NCI-H82 treated with DMSO at 0.1 percent for 48 hours (cell line): ENCODE results near the gene IRX2.

ENCODE experiments used
- DNase-seq: peaks from one replicate; lab custom pipeline; 2025; ENCODE audit not compliant: unreplicated experiment; lab: John Stamatoyannopoulos, UW

Gene IRX2

GRCh38 chr5:2756211-2757152 is 5.0 kb upstream of the IRX2 start:
- DNase-seq = no peak

GRCh38 chr5:2755681-2756171 is 4.2 kb upstream of the IRX2 start:
- no peak for DNase-seq

GRCh38 chr5:2755076-2755680 is 3.7 kb upstream of the IRX2 start:
- no peak for DNase-seq

GRCh38 chr5:2754581-2755075 is 3.2 kb upstream of the IRX2 start:
- no peak for DNase-seq

GRCh38 chr5:2753452-2754420 is 2.3 kb upstream of the IRX2 start:
- DNase-seq = no peak

GRCh38 chr5:2752821-2753439 is 1.5 kb upstream of the IRX2 start:
- DNase-seq = no peak

GRCh38 chr5:2752059-2752820 is 763 bp upstream of the IRX2 start:
- DNase-seq = no peak

- DNase-seq = no peak
These were observed 566 bp downstream of the IRX2 start for GRCh38 chr5:2750758-2751464.

- DNase-seq = no peak
These were observed 1.3 kb downstream of the IRX2 start for GRCh38 chr5:2750026-2750757.

- no peak for DNase-seq
These were observed 1.9 kb downstream of the IRX2 start for GRCh38 chr5:2749514-2750025.

- no peak for DNase-seq
These were observed 2.5 kb downstream of the IRX2 start for GRCh38 chr5:2748861-2749513.

- no peak for DNase-seq
These were observed 3.2 kb downstream of the IRX2 start for GRCh38 chr5:2748179-2748860.

- no peak for DNase-seq
These were observed 3.9 kb downstream of the IRX2 start for GRCh38 chr5:2747363-2748162.

- no peak for DNase-seq
These were observed 4.9 kb downstream of the IRX2 start for GRCh38 chr5:2746561-2747032.

- no peak for DNase-seq
These were observed 7.0 kb downstream of the IRX2 start for GRCh38 chr5:2744485-2744884.
